ENCODE data around the gene DNAAF1.

Gene DNAAF1

GRCh38 chr16:84159007-84159406 is 13.9 kb downstream of the DNAAF1 start:
- H3K4me3 ChIP-seq (ENCODE audit: control insufficient read depth, low read depth, low read length): no peak overlapping the region
- no peak for TF ChIP-seq CTCF (IDR thresholded peaks at IDR 0.05; ENCODE audit: control insufficient read depth, insufficient read depth, low read depth, low read length, missing control alignments)
- DNase-seq (ENCODE audit: low read depth): no peak

DNA sequence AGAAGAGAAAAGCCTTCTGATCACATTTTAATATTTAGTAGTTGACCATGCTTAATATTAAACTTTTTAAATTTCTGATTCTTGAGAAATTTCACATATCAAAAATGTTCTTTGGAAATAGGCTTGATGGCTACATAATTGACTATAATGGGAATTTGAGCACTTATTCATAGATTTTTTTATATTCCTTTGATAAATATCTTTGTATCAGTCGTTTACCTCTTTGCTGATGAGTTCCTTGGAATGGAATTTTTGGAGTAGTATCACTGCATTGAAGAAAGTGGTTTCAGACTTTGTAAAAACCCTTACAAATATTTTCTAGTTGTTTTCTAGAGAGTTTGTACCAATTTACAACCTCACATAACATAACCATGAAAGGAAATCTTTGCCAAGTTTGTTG is 14.7 kb downstream of the DNAAF1 start:
- no peak overlapping the region for H3K4me3 ChIP-seq (ENCODE audit: control insufficient read depth, low read depth, low read length)
- TF ChIP-seq CTCF (IDR thresholded peaks at IDR 0.05; ENCODE audit: control insufficient read depth, insufficient read depth, low read depth, low read length, missing control alignments): no peak
- no peak for DNase-seq (ENCODE audit: low read depth)

GRCh38 chr16:84161037-84161436 is 15.9 kb downstream of the DNAAF1 start:
- DNase-seq (ENCODE audit: low read depth): no peak
- no peak overlapping the region for H3K4me3 ChIP-seq (ENCODE audit: control insufficient read depth, low read depth, low read length)
- TF ChIP-seq CTCF (IDR thresholded peaks at IDR 0.05; ENCODE audit: control insufficient read depth, insufficient read depth, low read depth, low read length, missing control alignments): no peak

DNA sequence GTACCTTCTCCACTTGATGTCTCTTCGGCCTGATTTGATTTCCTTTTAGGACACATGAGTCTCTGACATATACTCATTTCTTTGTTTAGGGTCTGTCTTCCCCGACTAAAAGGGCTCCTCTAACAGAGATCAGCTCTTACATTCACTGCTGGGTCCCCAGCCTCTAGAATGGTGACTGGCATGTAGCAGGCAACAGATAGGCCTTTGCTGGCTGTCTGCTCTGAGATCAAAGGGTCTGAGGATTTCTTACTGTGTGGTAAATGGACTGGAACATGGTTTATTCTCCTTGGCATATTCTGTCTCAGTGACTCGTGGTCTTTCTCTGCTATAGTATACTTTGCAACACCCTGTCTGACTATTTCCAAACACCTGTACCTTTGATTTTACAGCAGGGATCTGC is 16.7 kb downstream of the DNAAF1 start:
- no peak for TF ChIP-seq CTCF (IDR thresholded peaks at IDR 0.05; ENCODE audit: control insufficient read depth, insufficient read depth, low read depth, low read length, missing control alignments)
- no peak for DNase-seq (ENCODE audit: low read depth)

DNA sequence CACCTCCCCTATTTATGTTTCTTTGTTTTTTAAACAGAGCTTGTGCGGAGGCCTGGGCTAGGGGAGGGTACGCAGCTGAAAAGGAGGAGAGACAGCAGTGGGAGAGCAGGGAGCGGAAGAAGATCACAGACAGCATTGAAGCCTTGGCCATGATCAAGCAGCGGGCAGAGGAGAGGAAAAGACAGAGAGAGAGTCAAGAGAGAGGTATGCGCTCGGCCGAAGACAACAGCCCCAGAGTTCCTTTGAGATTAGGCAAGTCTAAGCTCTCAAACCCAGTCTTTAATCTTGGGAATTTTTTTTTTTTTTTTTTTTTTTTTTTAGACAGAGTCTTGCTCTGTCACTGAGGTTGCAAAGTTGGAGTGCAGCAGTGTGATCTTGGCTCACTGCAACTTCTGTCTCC is 20.6 kb downstream of the DNAAF1 start:
- no peak for DNase-seq (ENCODE audit: low read depth)
- no peak for TF ChIP-seq CTCF (IDR thresholded peaks at IDR 0.05; ENCODE audit: control insufficient read depth, insufficient read depth, low read depth, low read length, missing control alignments)
- no peak overlapping the region for H3K4me3 ChIP-seq (ENCODE audit: control insufficient read depth, low read depth, low read length)

More for the DNA sequence above, 16.7 kb downstream of the DNAAF1 start:
- no peak overlapping the region for H3K4me3 ChIP-seq (ENCODE audit: control insufficient read depth, low read depth, low read length)

DNA sequence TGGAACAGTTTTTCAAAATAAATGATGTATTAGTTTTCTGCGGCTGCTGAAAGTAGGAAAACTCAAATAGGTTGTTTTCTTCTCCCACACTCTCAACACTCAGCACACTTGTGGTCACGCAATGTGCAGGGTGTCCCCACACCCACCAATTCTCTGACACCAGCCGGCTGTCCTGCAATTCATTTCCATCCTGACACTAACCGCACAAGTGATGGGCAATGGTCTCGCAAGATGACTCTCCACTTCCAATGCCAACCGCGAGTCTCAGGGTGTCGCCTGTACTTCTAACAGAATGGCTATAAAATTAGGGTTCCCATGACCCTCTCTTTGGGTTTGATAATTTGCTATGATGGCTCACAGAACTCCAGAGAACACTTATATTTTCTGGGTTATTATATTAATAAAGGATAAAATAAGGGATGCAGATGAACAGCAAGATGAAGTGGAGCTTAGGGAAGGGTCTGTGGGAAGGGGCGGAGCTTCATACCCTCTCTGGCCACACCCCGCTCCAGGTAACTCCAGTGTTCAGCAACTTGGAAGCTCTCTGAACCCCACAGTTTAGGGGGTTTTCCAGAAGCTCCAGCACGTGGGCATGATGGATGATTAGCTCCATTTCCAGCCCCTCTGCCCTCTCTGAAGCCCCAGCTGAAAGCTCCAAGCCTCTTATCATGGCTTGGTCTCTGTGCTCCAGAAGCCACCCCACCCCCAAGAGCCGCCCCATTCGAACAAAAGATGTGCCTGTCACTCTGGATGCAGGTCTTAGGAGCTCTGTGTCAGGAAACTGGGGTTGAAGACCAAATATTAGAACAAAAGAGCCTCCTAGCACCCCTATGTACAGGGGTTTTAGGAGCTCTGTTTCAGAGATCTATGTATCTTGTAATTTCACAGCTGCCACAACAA is 21.9 kb downstream of the DNAAF1 start:
- no peak overlapping the region for H3K4me3 ChIP-seq (ENCODE audit: control insufficient read depth, low read depth, low read length)
- no peak for TF ChIP-seq CTCF (IDR thresholded peaks at IDR 0.05; ENCODE audit: control insufficient read depth, insufficient read depth, low read depth, low read length, missing control alignments)
- DNase-seq (ENCODE audit: low read depth): no peak
